GM18517 (cell line): ENCODE data around the gene RIC8B.

Source experiments
- ATAC-seq: cut with Tn5 transposase; IDR thresholded peaks from one replicate; pipeline ENCODE4 v1.9.1; 2021; ENCODE audit warnings: mild to moderate bottlenecking, moderate library complexity; ENCODE audit not compliant: unreplicated experiment

Gene RIC8B

GRCh38 chr12:106866426-106867080, 92.1 kb downstream of the RIC8B start:
- ATAC-seq = no peak

DNA sequence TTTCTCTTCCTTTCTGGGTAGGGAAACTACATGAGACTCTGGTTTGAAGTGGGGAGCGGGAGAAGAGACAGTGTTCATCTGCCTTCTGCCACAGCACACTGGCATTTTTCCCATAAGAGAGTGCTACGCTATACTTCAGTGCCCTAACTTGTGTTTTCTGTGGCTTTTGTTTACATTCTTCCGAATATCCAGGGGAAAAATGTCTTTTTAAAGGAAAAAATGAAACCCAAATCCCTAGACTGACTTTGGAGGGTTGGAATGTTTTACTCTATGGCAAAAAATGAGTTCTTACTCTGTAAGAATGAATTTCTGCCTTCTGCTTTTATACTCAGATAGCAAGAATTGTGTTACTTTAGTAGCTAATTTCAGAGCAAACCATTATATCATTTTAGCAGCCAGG, 93.2 kb downstream of the RIC8B start:
- ATAC-seq = no peak

DNA sequence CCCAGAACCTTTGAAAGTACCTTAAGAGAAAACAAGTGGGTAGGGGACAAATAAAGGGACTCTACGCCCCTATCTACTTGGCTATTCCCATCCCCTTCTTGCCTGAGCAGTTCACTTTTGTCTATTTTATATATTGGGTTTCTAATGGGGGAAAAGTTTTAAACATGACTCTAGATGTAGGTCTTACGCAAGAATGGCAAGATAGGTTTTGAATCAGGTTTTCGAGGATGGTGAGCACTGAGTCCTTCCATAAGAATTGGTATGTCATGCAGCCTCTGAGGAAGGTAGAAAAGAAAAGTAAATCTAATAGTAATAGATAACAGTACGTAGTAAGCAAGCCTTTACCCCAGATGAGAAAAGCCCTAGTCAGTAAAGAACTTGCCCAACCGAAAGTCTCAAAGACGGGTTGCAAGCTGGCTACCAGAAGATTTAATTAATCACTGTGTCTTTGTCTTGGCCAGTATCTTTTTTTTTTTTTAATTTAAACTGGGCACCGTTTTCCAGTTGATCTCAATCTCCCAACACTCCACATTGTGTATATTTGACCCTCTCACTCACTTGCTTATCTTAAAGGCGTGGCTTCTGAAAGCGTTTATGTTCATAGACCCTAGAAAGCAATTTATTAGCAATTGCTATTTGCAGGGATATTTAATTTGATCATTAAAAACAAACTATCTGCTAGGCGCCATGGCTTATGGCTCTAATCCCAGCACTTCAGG, 94.7 kb downstream of the RIC8B start:
- no peak for ATAC-seq

- no peak for ATAC-seq
Measured at GRCh38 chr12:106870116-106870515, 95.6 kb downstream of the RIC8B start.

- ATAC-seq = no peak
Measured at GRCh38 chr12:106871477-106871876, 97.0 kb downstream of the RIC8B start.

DNA sequence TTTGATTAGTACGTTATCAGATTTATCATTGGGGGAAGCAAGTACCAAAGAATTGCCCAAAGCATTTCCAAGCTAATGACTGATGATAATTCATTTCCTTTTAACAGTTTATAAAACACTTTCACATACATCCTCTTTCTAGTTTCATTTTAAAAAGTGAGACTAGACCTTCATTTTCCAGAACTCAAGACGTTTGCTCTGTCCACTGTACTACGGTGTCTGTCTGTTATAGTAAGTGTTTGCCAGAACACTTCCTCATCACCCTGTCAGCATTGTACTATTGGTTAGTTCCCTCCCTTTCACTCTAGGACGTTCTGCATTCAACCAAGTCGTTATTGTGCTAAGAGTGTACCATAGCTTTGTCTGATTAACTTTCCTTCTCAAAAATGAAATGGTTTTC, 99.5 kb downstream of the RIC8B start:
- ATAC-seq = no peak

GRCh38 chr12:106878804-106879203, 104.3 kb downstream of the RIC8B start:
- ATAC-seq = no peak

GRCh38 chr12:106879612-106880011, 105.1 kb downstream of the RIC8B start:
- ATAC-seq = no peak

DNA sequence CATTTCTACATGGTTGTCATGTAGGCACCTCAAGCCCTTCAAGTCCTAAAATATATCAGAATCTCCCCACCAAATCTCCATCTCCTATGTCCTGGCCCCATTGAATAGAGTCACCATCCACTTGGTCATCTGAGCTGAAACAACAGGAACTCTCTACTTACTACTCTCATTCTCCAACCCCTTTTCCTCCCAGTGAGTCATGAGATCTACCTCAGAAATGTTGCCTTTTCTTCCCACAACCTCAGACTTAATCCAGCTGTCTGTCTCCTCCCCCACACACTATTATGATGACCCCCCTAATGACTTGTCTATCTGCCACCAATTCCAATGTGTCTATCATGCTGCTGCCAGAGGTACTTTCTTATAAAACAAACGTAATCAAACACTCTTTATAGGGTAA, 108.9 kb downstream of the RIC8B start:
- no peak for ATAC-seq

- ATAC-seq = no peak
Measured at GRCh38 chr12:106885026-106885425, 110.5 kb downstream of the RIC8B start.

GRCh38 chr12:106885541-106886249, 111.2 kb downstream of the RIC8B start:
- ATAC-seq = no peak

DNA sequence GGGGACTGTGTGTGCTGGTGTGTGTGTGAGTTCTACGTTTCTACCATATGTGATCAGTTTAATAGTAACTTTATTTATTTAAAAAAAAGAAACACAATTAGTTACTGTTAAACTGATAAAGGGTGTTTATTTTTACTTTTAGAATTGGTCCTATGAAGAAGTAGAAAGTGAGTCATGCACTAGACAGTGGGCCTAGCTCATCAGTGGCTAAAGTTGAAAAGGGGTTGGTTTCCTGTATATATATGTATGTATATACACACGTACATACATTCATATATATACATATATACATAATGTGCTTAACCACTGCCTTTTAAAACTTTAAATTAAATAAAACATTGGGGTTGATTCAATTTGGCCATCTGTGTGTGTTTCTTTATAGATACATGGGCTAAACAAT, 112.5 kb downstream of the RIC8B start:
- no peak for ATAC-seq

DNA sequence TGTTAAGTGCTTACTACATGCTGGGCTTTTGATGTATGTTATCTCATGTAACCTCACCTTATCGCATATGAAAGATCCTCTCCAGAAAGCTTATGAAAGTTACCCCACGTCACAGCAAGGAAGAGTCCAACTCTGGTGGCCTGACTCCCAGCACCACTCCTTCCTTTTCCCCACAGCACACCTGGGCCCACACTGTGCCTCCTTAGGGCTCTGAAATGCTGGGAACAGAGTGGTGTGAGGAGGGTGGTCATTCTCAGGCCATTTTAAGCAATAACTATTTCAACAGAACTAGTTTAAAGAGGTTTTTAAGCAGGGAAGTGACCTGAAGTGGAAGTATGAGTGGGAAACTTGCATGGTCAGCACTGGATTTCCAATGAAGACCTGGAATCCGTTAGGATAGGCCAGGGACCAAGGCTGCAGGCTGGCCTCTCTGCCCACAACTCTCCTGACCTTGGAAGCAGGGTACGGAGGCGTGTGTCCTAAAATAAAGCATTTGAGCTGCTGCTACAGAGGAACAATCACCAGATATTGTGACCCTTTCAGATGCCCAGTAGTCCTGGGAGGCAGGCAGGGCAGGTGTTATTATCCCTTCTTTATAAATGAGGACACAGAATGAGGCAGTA, 114.0 kb downstream of the RIC8B start:
- no peak for ATAC-seq

GRCh38 chr12:106889326-106889725, 114.8 kb downstream of the RIC8B start:
- no peak for ATAC-seq

DNA sequence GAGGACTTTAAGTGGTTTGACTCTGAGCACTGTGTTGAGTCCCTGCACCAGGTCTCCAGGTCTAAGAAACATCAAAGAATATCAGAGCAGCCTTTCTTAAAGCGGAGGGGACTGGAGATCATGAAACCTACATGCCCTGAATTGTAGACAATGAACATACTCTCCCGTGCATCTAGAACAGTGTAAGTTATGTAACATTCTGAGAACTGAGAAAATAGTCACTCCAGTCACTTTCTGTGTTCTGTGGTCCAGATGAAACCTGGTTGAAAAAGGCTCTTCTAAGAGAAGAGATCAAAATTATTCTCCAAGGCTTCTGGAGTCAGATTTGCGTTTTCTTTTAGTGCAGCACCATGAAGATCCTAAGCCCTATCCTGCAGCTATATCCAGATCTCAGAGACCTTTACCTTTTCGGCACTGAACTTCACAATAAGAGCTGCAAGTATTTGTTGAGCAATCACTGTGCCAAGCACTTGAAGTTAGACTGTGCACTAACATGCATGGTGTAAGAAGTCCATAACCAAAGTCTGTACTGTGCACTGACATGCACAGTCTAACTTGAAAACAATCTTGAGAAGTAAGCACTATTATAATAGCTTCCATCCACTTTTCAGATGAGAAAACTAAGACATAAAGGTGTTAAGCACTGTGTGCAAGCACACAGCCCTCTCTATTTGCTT, 115.6 kb downstream of the RIC8B start:
- ATAC-seq = no peak

GRCh38 chr12:106892075-106892474, 117.6 kb downstream of the RIC8B start:
- ATAC-seq = no peak

- no peak for ATAC-seq
Measured at GRCh38 chr12:106893451-106893850, 119.0 kb downstream of the RIC8B start.

- no peak for ATAC-seq
Measured at GRCh38 chr12:106894774-106895173, 120.3 kb downstream of the RIC8B start.

- ATAC-seq = no peak
Measured at GRCh38 chr12:106896603-106897002, 122.1 kb downstream of the RIC8B start.

GRCh38 chr12:106897082-106897481, 122.6 kb downstream of the RIC8B start:
- ATAC-seq = no peak
